ENCODE results near the gene KATNB1. TPM values are rescaled to one million over a fixed set of nuclear protein-coding genes. Genes with fewer than 3 reads are reported as not detected.

The KATNB1 gene
- polyA plus RNA-seq, 1 of the 3 experiments (the other 2 are of a cell fraction): 43.7 TPM

DNA sequence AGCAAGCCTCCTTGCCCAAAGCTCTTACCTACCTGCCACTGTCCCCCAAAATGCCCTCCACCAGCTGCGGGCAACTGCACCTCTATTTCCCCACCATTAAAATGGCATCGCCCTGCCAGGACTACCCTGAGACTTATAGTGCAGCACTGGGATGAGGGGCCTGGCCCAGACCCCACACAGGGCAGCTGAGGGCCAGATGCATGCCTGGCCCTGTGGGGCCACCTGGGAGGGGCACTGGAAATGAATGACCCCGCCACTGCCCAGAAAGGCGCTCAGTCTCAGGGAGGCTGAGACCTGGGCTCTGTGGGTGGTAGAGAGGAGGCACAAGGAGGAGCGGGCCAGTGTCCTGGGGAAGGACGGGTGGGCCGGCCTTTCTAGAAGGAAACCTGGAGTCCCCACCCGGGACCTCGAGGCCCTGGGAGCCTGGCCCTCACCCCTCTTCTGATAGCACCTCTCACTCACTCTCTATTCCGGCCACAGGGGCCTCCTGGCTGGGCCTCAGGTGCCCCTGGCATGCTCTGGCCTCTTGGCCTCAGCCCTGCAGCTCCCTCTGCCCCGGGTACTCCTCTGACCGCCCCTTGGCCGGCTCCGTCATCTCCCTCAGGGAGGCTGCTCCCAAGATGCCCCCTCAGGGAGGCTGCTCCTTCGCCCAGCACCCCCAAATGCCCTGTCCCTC, 26.9 kb downstream of the KATNB1 start:
- peaks cover 17 to 40% of the 10 kb centered on the region in 2 experiments for H3K36me3 ChIP-seq (replicated peaks in 1 of 2; ENCODE audit: control insufficient read depth in 1 of 2, insufficient read depth in 2 of 2, low read length in 1 of 2)

DNA sequence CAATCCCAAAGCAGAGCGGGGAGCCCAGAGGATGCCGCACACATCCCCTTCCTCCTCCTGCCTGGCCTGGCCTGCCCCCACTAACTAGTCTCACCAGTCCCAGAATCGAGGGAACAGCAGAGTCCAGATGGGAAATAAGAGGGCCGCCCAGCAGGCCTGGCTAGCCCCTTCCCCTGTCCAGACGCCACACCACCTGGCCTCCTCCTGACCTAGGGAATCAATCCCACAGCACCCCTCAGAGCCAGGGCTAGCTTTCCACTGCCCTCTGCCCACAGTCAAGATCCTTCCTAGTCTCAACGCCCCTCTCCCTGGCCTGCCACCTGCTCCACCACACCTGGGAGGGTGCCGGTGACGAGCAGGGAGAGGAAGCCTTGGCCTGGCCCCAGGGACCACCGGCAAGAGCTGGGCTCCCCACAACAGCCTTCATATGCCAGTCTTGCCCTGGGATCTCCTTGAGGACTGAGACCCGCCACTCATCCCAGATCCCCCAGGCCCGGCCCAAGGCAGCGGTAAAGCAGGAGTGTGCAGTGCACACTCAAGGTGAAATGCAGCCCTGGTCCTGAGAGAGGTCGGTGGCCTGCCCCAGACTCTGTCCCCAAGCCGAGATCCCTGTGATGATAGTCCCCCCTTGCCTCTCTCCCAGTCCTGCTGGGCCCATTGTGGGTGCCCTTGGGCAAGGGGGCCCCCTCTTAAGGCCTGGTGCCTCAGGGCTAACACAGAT, 27.9 kb downstream of the KATNB1 start:
- no peaks in the 10 kb centered on the region for H3K79me2 ChIP-seq (ENCODE audit: insufficient read depth)
- CTCF ChIA-PET: interaction anchor here (0.8 to 1.5 kb wide), 4 partner anchors 100 to 359 kb away, joined by 3 to 5 read pairs (median 4); partner anchors contain the start of gene USB1
- no peak overlapping the region for H3K9ac ChIP-seq
- H3K9me3 ChIP-seq: no peaks in the 10 kb centered on the region
- no peak overlapping the region for H2AFZ ChIP-seq (ENCODE audit: low read depth)
- no peaks in the 10 kb centered on the region for H4K20me1 ChIP-seq (ENCODE audit: insufficient read depth)
- peaks cover 15% of the 10 kb centered on the region for H3F3A ChIP-seq (replicated peaks; ENCODE audit: insufficient read depth)
- no peak overlapping the region for H3K4me2 ChIP-seq
- TF ChIP-seq POLR2AphosphoS5 (IDR thresholded peaks at IDR 0.05; ENCODE audit: low read depth, low read length): no peak
- no peak for TF ChIP-seq MXI1 (IDR thresholded peaks at IDR 0.05; ENCODE audit: low read depth, low read length)
- no peak for TF ChIP-seq NFIC (IDR thresholded peaks at IDR 0.05; ENCODE audit: borderline replicate concordance)
- no peak for TF ChIP-seq FOSL2 (IDR thresholded peaks at IDR 0.05; ENCODE audit: borderline replicate concordance, low read depth)
- TF ChIP-seq ELF1 (IDR thresholded peaks at IDR 0.05): no peak
- no peak for TF ChIP-seq GATA2 (CRISPR knock-in tag; IDR thresholded peaks at IDR 0.05)
- TF ChIP-seq MEF2A (IDR thresholded peaks at IDR 0.05; ENCODE audit: borderline replicate concordance, low read depth): no peak
- TF ChIP-seq, protein P1, sequence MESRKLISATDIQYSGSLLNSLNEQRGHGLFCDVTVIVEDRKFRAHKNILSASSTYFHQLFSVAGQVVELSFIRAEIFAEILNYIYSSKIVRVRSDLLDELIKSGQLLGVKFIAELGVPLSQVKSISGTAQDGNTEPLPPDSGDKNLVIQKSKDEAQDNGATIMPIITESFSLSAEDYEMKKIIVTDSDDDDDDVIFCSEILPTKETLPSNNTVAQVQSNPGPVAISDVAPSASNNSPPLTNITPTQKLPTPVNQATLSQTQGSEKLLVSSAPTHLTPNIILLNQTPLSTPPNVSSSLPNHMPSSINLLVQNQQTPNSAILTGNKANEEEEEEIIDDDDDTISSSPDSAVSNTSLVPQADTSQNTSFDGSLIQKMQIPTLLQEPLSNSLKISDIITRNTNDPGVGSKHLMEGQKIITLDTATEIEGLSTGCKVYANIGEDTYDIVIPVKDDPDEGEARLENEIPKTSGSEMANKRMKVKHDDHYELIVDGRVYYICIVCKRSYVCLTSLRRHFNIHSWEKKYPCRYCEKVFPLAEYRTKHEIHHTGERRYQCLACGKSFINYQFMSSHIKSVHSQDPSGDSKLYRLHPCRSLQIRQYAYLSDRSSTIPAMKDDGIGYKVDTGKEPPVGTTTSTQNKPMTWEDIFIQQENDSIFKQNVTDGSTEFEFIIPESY (IDR thresholded peaks at IDR 0.05; ENCODE audit: borderline replicate concordance, low read depth): no peak
- no peak for TF ChIP-seq RCOR1 (IDR thresholded peaks at IDR 0.05; ENCODE audit: low read length)
- TF ChIP-seq, protein P2, sequence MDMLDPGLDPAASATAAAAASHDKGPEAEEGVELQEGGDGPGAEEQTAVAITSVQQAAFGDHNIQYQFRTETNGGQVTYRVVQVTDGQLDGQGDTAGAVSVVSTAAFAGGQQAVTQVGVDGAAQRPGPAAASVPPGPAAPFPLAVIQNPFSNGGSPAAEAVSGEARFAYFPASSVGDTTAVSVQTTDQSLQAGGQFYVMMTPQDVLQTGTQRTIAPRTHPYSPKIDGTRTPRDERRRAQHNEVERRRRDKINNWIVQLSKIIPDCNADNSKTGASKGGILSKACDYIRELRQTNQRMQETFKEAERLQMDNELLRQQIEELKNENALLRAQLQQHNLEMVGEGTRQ (IDR thresholded peaks at IDR 0.05; ENCODE audit: borderline replicate concordance, low read depth, low read length): no peak
- no peak for TF ChIP-seq TAF1 (IDR thresholded peaks at IDR 0.05; ENCODE audit: borderline replicate concordance, low read depth, low read length)
- H3K36me3 ChIP-seq (replicated peaks in 1 of 2; ENCODE audit: control insufficient read depth in 1 of 2, insufficient read depth in 2 of 2, low read length in 1 of 2): peaks cover 20 to 33% of the 10 kb centered on the region in 2 experiments
- no peak for DNase-seq
- WGBS (ENCODE audit: low lambda C conversion rate): 95% methylated on average over 12 of the region's 14 CpGs
- no peak overlapping the region; a peak in 1 of 4 replicates for H3K27ac ChIP-seq (ENCODE audit: low read depth in 2 of 2, low read length in 1 of 2)
- POLR2A ChIA-PET: no interaction called here
- peaks cover 4 to 16% of the 10 kb centered on the region in 2 experiments; a peak in 3 of 4 replicates for H3K4me1 ChIP-seq (ENCODE audit: control insufficient read depth in 1 of 2, insufficient read depth in 2 of 2, low read depth in 1 of 2, low read length in 1 of 2)
- H3K27me3 ChIP-seq (ENCODE audit: insufficient read depth): no peaks in the 10 kb centered on the region
- no peak overlapping the region for H3K4me3 ChIP-seq (ENCODE audit: low read depth in 2 of 2, low read length in 1 of 2)
- H3K9me2 ChIP-seq: no peaks in the 10 kb centered on the region

More for the DNA sequence above, 26.9 kb downstream of the KATNB1 start:
- Histone ChIP-seq H3K27ac (ENCODE audit: low read depth in 2 of 2, low read length in 1 of 2) (no peak overlapping the region), H3K9me3 (no peaks in the 10 kb centered on the region), H4K20me1 (ENCODE audit: insufficient read depth) (no peaks in the 10 kb centered on the region), H3K27me3 (ENCODE audit: insufficient read depth) (no peaks in the 10 kb centered on the region), H3K79me2 (ENCODE audit: insufficient read depth) (no peaks in the 10 kb centered on the region), H3K4me1 (ENCODE audit: control insufficient read depth in 1 of 2, insufficient read depth in 2 of 2, low read depth in 1 of 2, low read length in 1 of 2) (peaks cover 4 to 16% of the 10 kb centered on the region in 2 experiments; a peak in 3 of 4 replicates), H3K9ac (no peak overlapping the region), H3K4me2 (no peak overlapping the region), H3K9me2 (no peaks in the 10 kb centered on the region), H3F3A (replicated peaks; ENCODE audit: insufficient read depth) (peaks cover 16% of the 10 kb centered on the region), H2AFZ (ENCODE audit: low read depth) (no peak overlapping the region), H3K4me3 (ENCODE audit: low read depth in 2 of 2, low read length in 1 of 2) (no peak overlapping the region)
- TF ChIP-seq EP300 (IDR thresholded peaks at IDR 0.05; ENCODE audit: borderline replicate concordance in 1 of 2, low read depth in 1 of 2, low read length in 1 of 2): no peak
- no peak for TF ChIP-seq SIN3A (IDR thresholded peaks at IDR 0.05; ENCODE audit: borderline replicate concordance, low read depth, low read length)
- TF ChIP-seq NRF1 (IDR thresholded peaks at IDR 0.05; ENCODE audit: low read depth, low read length): no peak
- no peak for TF ChIP-seq SMC3 (IDR thresholded peaks at IDR 0.05; ENCODE audit: low read depth, low read length)
- no peak for TF ChIP-seq MEF2A (IDR thresholded peaks at IDR 0.05; ENCODE audit: borderline replicate concordance, low read depth)
- TF ChIP-seq NFIC (IDR thresholded peaks at IDR 0.05; ENCODE audit: borderline replicate concordance): no peak
- TF ChIP-seq RAD21 (IDR thresholded peaks at IDR 0.05; ENCODE audit: low read length): no peak
- no peak for TF ChIP-seq RXRA (IDR thresholded peaks at IDR 0.05; ENCODE audit: borderline replicate concordance, low read depth)
- TF ChIP-seq POLR2AphosphoS5 (IDR thresholded peaks at IDR 0.05; ENCODE audit: low read depth, low read length): no peak
- TF ChIP-seq, protein P3, sequence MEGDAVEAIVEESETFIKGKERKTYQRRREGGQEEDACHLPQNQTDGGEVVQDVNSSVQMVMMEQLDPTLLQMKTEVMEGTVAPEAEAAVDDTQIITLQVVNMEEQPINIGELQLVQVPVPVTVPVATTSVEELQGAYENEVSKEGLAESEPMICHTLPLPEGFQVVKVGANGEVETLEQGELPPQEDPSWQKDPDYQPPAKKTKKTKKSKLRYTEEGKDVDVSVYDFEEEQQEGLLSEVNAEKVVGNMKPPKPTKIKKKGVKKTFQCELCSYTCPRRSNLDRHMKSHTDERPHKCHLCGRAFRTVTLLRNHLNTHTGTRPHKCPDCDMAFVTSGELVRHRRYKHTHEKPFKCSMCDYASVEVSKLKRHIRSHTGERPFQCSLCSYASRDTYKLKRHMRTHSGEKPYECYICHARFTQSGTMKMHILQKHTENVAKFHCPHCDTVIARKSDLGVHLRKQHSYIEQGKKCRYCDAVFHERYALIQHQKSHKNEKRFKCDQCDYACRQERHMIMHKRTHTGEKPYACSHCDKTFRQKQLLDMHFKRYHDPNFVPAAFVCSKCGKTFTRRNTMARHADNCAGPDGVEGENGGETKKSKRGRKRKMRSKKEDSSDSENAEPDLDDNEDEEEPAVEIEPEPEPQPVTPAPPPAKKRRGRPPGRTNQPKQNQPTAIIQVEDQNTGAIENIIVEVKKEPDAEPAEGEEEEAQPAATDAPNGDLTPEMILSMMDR (IDR thresholded peaks at IDR 0.05): no peak
- DNase-seq: no peak
- WGBS (ENCODE audit: low lambda C conversion rate): 90% methylated on average over 12 of the region's 15 CpGs
- ChIA-PET POLR2A (interaction anchor here (1.2 kb wide), 1 partner anchor 11 kb away, joined by 3 read pairs; no protein-coding TSS in a partner anchor), CTCF (interaction anchor here (0.7 to 1.3 kb wide), 3 partner anchors 41 to 238 kb away, joined by 3 to 4 read pairs (median 3); partner anchors contain the start of gene ZNF319)
